Suprapubic skin (tissue), 4 donors: Measurements from ENCODE around the gene EFHD1. TPM values are rescaled to one million over a fixed set of nuclear protein-coding genes. Genes with fewer than 3 reads are reported as not detected.

Experiments
- DNase-seq, 2 donors: peaks; one replicate each; pipeline ENCODE4 v3.0.0-alpha.2; 2019; ENCODE audit warnings: low spot score in 2 of 2
- H3K27ac ChIP-seq: fragments of 200-600 bp; sonication (generic); one replicate; pipeline ENCODE4 v1.5.1; 2019
- H3K27me3 ChIP-seq: fragments of 200-600 bp; sonication (generic); one replicate; pipeline ENCODE4 v1.5.1; 2019
- H3K36me3 ChIP-seq: fragments of 200-600 bp; sonication (generic); one replicate; pipeline ENCODE4 v1.5.1; 2019
- H3K4me1 ChIP-seq: fragments of 200-600 bp; sonication (generic); one replicate; pipeline ENCODE4 v1.5.1; 2019
- H3K4me3 ChIP-seq: fragments of 200-600 bp; sonication (generic); one replicate; pipeline ENCODE4 v1.5.1; 2019; ENCODE audit warnings: mild to moderate bottlenecking
- H3K9me3 ChIP-seq: fragments of 200-600 bp; sonication (generic); one replicate; pipeline ENCODE4 v1.5.1; 2019
- CTCF ChIP-seq, 2 donors: fragments of 200-600 bp in 1 of 2; fragments of 450-650 bp in 1 of 2; sonication (generic) in 1 of 2; IDR thresholded peaks; one replicate each; pipeline ENCODE4 v1.5.1; 2016 to 2019; ENCODE audit warnings: antibody characterized with exemption in 2 of 2, mild to moderate bottlenecking in 1 of 2, moderate library complexity in 1 of 2
- EP300 ChIP-seq: sonication (generic); formaldehyde crosslinking; IDR thresholded peaks from one replicate; pipeline ENCODE4 v1.6.1; 2017; ENCODE audit warnings: antibody characterized with exemption
- POLR2A ChIP-seq, 2 donors: fragments of 450-650 bp; IDR thresholded peaks; one replicate each; pipeline ENCODE4 v1.6.1; 2017; ENCODE audit warnings: antibody characterized with exemption in 2 of 2, mild to moderate bottlenecking in 2 of 2, moderate library complexity in 2 of 2
- POLR2AphosphoS5 ChIP-seq, 3 donors: sonication (generic); formaldehyde crosslinking; IDR thresholded peaks; one replicate each; pipeline ENCODE4 v1.6.1; 2017; ENCODE audit warnings: antibody characterized with exemption in 3 of 3
- WGBS: methylation state at CpG from one replicate; pipeline ENCODE4 v1.1.5; 2018; 5-methylcytosine and 5-hydroxymethylcytosine counted together
- total RNA-seq, 4 donors: library from RNA; depleted of rRNA; stranded (reverse); fragments of >200 nt; gene quantifications; one replicate each; pipeline ENCODE4 v1.1.0, GENCODE V29; 2016

EFHD1 gene
- total RNA-seq, 4 donors from 2014 or later, result 4.2 to 18.4 (median 16.6) TPM

DNA sequence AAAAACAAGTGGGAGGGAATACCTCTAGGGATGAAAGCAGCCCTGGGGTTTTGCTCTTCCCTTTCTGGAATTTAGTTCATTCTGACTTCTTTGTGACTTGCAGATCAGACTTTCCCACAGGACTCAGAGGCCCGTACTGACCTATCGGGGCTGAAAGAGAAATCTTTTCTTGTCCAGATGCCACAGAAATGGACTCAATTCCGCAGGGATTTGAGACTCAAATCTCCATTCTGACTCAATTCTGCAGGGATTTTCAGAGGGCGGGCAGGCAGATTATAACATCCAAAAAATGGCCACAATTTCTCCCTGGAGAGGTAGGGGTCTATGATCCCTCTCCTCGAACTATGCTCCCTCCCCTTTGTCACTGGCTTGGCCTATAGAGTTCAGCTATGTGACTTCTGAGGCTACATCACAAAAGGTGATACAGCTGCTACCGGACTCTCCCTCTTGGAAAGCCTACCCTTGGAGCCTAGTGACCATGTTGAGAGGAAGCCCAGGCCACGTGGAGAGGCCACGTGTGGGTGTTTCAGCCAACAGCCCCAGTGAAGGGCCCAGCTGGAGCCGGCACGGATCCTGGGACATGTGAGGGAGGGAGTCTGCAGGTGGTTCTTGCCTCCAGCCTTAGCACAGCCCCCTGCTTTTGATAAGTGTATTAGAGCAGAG lies 4.8 kb upstream of the EFHD1 start:
- TF ChIP-seq EP300 (no peak), POLR2AphosphoS5 (IDR thresholded peaks at IDR 0.05) (no peak), CTCF (IDR thresholded peaks at IDR 0.05) (no peak), POLR2A (IDR thresholded peaks at IDR 0.05) (no peak)
- Histone ChIP-seq H3K9me3 (no peaks in the 10 kb centered on the region), H3K27me3 (peaks cover 20% of the 10 kb centered on the region), H3K4me3 (no peak overlapping the region), H3K27ac (no peak overlapping the region), H3K4me1 (peaks cover 15% of the 10 kb centered on the region), H3K36me3 (no peaks in the 10 kb centered on the region)
- no peak for DNase-seq
- WGBS, result 90% methylated on average over 10 of the region's 10 CpGs

GRCh38 chr2:232629129-232629475 lies 4.3 kb upstream of the EFHD1 start:
- Histone ChIP-seq H3K4me1 (peaks cover 20% of the 10 kb centered on the region), H3K36me3 (no peaks in the 10 kb centered on the region), H3K27me3 (peaks cover 25% of the 10 kb centered on the region), H3K4me3 (no peak overlapping the region), H3K9me3 (no peaks in the 10 kb centered on the region), H3K27ac (no peak overlapping the region)
- no peak for DNase-seq
- WGBS, result 86% methylated on average over 2 of the region's 2 CpGs
- no peak for TF ChIP-seq EP300
- TF ChIP-seq POLR2A (IDR thresholded peaks at IDR 0.05), result no peak
- TF ChIP-seq POLR2AphosphoS5 (IDR thresholded peaks at IDR 0.05), result no peak
- TF ChIP-seq CTCF (IDR thresholded peaks at IDR 0.05), result no peak

DNA sequence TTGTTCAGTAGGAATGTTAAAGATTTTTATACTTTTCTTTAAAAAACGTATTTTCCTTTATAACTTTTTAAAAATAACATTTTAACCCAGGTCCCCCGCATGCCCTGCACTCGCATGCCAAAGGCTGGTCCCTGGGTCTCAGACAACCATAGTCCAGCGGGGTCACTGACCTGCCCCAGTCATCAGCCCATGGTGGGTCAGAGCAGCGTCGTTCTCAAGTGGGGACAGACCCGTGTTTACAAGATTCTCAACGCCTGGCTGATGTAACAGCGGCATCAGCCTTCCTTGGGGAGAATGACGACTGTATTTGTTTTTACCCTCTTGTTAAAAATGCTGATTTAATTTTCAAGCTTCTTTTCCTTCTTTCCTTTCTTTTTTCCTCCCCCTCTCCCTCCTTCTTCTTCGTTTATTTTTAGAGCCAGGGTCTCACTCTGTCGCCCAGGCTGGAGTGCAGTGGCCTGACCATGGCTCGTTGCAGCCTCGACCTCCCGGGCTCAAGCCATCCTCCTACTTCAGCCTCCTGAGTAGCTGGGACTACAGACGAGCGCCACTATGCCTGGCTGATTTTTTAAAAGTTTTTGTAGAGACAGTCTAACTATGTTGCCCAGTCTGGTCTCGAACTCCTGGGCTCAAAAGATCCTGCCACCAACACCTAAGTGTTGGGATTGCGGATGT lies 1.0 kb upstream of the EFHD1 start:
- peak overlapping the region; percentile 89 for H3K27ac ChIP-seq
- H3K9me3 ChIP-seq, result no peaks in the 10 kb centered on the region
- peak overlapping the region; percentile 81 for H3K4me3 ChIP-seq
- H3K4me1 ChIP-seq, result peaks cover 21% of the 10 kb centered on the region
- no peak for DNase-seq
- no peaks in the 10 kb centered on the region for H3K36me3 ChIP-seq
- H3K27me3 ChIP-seq, result peaks cover 26% of the 10 kb centered on the region
- 50% methylated on average over 19 of the region's 19 CpGs for WGBS
- TF ChIP-seq POLR2A (IDR thresholded peaks at IDR 0.05) (no peak), POLR2AphosphoS5 (IDR thresholded peaks at IDR 0.05) (no peak), EP300 (no peak), CTCF (IDR thresholded peaks at IDR 0.05) (no peak)

GRCh38 chr2:232632904-232633412 lies 446 bp upstream of the EFHD1 start:
- TF ChIP-seq EP300 (no peak), POLR2AphosphoS5 (IDR thresholded peaks at IDR 0.05) (no peak), CTCF (IDR thresholded peaks at IDR 0.05) (no peak), POLR2A (IDR thresholded peaks at IDR 0.05) (no peak)
- peak in 1 of 2 donors; percentile 85 for DNase-seq
- WGBS, result under 1% methylated on average over 23 of the region's 40 CpGs
- Histone ChIP-seq H3K4me3 (peak overlapping the region; percentile 81), H3K36me3 (no peaks in the 10 kb centered on the region), H3K4me1 (peaks cover 21% of the 10 kb centered on the region), H3K9me3 (no peaks in the 10 kb centered on the region), H3K27me3 (peaks cover 26% of the 10 kb centered on the region), H3K27ac (peak overlapping the region; percentile 89)
